COLO668 (cell line): Measurements from ENCODE around the gene MAP4K3.
"Not testable (repeated sequence)": the region's sequence is repeated elsewhere in the genome, so short reads cannot be mapped to it uniquely, and the experiment has no call there.

Source experiments
- DNase-seq: peaks from one replicate; lab custom pipeline; 2025; ENCODE audit not compliant: unreplicated experiment; lab: John Stamatoyannopoulos, UW

Gene MAP4K3

DNA sequence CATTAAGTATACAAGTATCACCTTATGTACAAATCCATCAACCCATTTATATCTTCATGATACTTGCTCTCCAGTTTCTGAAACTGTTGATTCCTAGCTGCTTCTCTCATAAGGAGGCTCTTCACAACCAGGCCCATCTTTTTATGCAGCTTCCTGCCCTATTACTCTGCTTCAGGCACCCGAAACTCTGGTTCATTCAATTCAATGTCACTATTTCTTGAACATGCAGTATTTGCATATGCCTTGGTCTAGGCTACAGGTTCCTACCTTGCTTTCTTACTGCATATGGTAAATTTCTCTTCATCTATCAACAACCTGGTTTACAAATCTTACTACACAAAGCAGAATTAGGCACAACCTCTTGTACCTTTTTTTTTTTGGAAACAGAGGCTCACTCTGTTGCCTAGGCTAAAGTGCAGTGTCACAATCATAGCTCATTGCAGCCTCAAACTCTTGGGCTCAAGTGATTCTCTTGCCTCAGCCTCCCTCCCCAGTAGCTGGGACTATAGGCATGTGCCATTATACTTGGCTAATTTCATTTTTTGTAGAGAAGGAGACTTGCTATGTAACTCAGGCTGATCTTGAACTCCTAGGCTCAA, 190.6 kb downstream of the MAP4K3 start:
- DNase-seq, result no peak

DNA sequence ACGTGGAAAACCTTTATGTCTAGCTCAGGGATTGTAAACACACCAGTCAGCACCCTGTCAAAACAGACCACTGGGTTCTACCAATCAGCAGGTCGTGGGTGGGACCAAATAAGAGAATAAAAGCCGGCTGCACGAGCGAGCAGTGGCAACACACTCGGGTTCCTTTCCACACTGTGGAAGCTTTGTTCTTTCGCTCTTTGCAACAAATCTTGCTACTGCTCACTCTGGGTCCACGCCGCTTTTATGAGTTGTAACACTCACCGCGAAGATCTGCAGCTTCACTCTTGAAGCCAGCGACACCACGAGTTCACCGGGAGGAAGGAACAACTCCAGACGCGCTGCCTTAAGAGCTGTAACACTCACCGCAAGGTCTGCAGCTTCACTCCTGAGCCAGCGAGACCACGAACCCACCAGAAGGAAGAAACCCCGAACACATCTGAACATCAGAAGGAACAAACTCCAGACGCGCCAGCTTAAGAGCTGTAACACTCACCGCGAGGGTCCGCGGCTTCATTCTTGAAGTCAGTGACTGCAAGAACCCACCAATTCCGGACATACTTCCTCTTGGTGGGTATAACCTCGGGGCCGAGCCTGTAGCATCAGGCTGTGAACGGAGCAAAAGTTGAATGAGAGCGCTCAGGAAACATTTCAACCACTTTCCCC, 192.0 kb downstream of the MAP4K3 start:
- not testable (repeated sequence) for DNase-seq

- DNase-seq, result not testable (repeated sequence)
Observed at GRCh38 chr2:39244241-39244862, 192.7 kb downstream of the MAP4K3 start.

DNA sequence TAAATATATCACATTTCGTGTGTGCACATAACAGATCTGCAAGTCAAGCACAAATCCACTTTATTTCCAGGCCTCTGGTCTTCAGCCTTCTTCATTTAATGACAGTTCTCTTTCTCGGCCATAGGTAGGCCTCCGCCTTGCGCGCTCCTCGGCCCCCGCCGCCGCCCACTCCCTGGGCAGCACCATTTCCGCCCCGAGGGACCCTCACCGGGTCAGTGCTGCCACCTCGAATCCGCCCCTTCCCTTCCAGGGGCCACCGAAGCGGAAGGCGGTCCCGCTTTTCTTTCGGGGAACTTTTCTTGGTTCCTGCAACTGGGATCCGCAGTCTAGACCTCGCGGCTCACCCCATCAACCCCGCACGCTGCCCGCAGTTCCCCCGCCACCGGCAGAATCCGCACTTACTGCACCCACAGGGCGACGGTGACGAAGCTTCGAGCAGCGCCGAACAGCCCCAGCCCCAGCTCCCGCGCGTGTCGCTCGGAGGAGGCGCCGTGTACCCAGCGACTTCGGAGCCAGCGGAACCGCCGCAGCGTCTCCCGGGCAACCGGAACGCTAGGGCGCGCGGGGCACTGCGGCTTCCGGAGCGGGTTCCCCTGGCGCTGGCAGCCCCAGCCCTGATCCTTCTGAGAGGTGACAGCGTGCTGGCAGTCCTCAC, 193.5 kb downstream of the MAP4K3 start, which contains the start of gene CDKL4:
CDKL4 (minus strand) TSS at position 502 of the 655 bp plus-strand sequence.
- no peak for DNase-seq

DNA sequence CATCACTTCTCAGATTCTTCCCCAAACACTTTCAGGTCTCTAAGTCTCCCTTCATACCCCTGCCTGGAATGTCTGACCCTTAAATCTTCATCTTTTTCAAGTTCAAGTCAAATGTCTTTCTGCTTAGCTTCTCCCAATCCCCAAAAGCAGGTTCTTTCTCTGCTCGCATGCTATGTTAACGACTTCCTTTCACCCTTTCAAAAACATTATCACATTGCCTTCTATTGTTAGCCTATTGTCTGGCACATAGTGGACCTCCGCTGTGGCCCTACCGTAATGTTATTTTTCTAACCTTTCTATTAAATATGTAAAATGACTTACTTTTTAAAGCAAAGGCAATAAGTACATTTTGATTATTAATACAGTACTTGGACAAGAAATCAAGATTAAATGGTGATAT, 195.5 kb downstream of the MAP4K3 start:
- no peak for DNase-seq

- no peak for DNase-seq
Observed at GRCh38 chr2:39240758-39241157, 196.3 kb downstream of the MAP4K3 start.

GRCh38 chr2:39234754-39235153, 202.3 kb downstream of the MAP4K3 start:
- DNase-seq, result no peak

DNA sequence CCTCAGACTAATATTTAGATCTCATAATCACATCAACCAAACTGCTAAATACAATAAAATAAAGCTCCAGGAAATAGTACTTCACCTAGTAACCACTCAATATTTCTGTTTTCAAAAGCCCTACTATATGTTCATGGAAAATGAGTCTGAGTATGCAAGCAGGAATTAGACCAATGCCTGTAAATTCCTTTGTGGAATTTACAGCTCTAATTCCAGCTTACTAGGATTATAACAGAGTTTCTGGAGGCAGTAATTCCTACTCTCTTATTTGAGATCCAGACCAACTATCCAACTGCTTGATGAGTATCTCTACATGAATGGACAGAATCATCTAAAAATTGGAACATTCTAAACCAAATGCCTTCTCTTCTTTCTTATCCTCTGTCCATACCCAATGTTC, 204.9 kb downstream of the MAP4K3 start:
- DNase-seq, result no peak

- no peak for DNase-seq
Observed at GRCh38 chr2:39228413-39229209, 208.5 kb downstream of the MAP4K3 start.

DNA sequence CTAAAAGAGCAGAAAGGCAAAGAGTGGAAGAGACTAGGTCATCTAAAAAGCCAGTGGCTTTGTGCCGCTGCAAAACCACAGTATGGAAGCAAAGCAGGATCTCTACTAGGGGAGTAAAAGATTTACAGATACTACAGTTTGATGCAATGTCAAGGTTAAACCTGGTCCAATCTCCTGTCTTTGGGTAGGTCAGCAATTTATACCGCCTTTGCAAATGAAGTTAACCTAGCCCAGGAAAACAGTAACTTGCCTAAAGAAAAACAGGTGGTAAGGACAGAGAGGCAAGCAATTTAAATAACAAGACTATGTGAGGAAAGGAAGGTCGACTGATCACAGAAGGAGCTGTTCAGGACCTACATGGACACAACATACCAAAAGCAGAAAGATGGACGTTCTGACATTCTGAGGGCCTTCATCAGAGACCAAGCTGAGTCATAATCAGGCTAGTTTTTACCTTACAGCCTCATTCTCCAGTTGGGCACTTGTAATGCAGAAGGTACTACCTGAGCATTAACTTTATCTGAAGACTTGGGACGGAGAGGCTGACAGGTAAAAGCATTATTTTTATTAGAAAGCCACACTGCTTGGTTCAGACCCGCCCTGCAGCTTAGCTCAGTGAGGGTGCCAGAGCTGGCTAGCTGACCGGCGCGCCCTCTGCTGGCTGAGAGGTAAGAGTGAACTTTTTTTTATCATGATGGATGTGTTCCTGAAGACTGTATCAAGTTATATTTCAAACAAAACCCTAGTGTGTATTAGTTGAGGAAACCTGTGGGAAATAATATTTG, 209.3 kb downstream of the MAP4K3 start:
- peak; percentile 65 for DNase-seq

DNA sequence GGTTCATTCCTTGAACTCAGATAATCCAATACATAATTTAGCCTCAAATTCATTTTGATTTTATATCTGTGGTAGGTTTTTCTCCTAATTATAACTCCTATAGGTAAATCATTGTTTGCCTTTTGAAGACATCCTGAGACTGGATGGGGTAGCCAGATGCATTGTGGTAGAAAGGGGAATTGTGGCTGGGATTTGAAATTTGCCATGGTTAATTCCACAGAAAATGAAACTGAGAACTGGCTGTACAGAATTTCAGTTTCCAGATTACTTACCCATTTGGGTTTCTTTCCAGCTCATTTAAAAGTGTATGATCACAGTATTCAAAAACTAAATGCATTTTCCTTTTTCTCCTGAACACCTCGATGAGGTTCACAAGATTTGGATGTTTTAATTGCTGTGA, 211.5 kb downstream of the MAP4K3 start:
- no peak for DNase-seq

GRCh38 chr2:39223909-39224308, 213.2 kb downstream of the MAP4K3 start:
- no peak for DNase-seq

DNA sequence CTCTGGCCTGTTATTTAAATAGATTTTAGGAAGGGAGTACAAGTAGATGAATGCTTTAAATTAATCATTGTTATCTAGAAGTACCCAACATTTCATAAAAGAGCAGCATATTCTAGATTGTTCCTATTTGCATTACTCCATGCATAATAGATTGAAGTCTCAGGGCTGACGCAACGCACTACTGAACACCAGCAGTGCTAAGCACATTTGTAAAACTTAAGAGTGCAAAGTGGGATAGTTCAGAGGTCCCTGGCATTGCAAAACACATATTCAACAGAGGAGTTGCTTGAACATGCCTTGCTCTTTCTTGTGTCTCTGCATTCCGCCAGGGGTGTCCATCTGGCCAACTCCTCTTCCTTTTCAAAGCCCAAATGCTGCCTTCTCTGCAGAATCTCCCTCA, 215.6 kb downstream of the MAP4K3 start:
- no peak for DNase-seq

DNA sequence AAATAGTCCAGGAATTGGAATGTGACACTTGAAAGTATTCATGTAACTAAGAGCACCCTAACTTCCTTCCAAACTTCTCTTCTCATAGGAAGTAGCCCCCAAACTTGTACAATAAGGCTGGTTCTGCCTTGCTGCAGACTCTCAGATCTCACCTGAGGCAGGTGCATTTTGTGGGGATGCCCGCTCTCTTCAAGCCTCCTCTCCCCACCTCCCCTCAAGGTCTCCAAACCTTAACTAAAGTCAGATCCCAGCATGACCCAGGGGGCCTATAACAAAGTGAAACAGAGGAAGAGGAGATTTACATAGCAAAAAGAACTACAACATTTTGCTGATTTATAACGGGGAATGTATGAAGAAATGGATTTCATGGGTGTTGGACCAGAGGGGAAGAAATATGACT, 216.9 kb downstream of the MAP4K3 start:
- DNase-seq, result no peak

- DNase-seq, result no peak
Observed at GRCh38 chr2:39218391-39218790, 218.7 kb downstream of the MAP4K3 start.

DNA sequence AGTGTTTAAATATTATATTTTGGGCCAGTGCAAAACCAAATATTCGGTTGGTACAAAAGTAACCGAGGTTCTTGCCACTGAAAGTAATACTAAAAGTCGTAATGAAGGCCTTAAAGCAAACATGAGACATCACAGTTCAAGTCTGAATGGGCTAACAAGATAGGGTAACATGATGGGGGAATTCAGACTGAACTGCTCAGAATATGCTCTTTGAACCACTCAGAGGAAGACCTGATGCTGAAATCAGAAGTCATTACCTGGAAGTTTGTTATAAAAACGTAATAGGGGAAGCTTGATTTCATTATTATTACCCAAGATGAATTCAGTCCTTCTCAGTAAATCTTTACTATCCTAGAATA, 219.9 kb downstream of the MAP4K3 start:
- no peak for DNase-seq

GRCh38 chr2:39216346-39217191, 220.5 kb downstream of the MAP4K3 start:
- no peak for DNase-seq

DNA sequence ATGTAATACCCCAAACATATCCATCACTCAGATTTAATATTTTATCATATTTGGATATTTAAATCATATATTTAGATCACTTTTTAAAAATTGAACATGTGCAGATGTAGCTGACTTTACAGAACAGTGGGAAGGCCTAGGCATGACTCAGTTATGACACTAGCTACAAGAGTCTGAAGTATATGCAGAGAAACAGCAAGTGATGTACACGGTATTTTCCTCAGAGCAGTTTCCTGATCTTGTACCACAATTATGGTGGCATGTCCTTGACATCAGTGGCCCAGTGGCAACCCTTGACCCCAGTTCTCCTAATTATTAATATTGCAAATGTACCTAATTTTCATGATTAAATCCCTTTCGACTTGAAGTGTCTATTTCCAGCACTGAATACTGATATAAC, 221.5 kb downstream of the MAP4K3 start:
- DNase-seq, result no peak

GRCh38 chr2:39213015-39213414, 224.1 kb downstream of the MAP4K3 start:
- DNase-seq, result no peak

GRCh38 chr2:39210846-39211245, 226.2 kb downstream of the MAP4K3 start:
- no peak for DNase-seq
